ENCODE results near the gene PRKCI.

PRKCI gene

DNA sequence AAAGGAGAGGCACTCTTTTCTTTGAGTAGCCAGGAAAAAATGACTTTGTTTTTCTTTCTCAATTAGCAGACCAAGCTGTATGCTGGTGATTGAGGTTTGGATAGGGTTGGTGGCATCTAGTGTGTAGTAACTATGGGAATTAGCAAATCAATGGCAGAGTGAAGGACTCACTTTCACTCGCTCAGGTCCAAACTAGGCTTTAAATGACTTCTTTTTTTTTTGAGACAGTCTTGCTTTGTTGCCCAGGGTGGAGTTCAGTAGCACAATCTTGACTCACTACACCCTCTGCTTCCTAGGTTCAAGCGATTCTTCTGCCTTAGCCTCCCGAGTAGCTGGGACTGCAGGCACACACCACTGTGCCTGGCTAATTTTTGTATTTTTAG, 35.9 kb downstream of the PRKCI start:
- Histone ChIP-seq H3K4me1 (ENCODE audit: control insufficient read depth, insufficient read depth, low read length) (no peaks in the 10 kb centered on the region), H3K9me3 (ENCODE audit: control insufficient read depth, insufficient read depth, low read depth, low read length) (no peaks in the 10 kb centered on the region), H3K4me3 (ENCODE audit: low read depth, low read length) (no peak overlapping the region), H3K27ac (ENCODE audit: extremely low read depth, low read depth, low read length) (no peak overlapping the region), H3K36me3 (ENCODE audit: control insufficient read depth in 2 of 2, insufficient read depth in 1 of 2, low read length in 2 of 2) (peaks cover 4 to 11% of the 10 kb centered on the region in 2 experiments; a peak in 2 of 3 replicates)
- ChIA-PET CTCF (no interaction called here), POLR2A (no interaction called here)
- TF ChIP-seq HOXD13 (CRISPR knock-in tag; IDR thresholded peaks at IDR 0.05; ENCODE audit: borderline replicate concordance) (no peak), ZNF121 (tag by site-specific recombination; IDR thresholded peaks at IDR 0.05) (no peak), EGR2 (tag by site-specific recombination; IDR thresholded peaks at IDR 0.05; ENCODE audit: low read depth) (no peak), REPIN1 (tag by site-specific recombination; IDR thresholded peaks at IDR 0.05; ENCODE audit: low read depth) (no peak), YY1 (tag by site-specific recombination; IDR thresholded peaks at IDR 0.05) (no peak), ZNF341 (tag by site-specific recombination; IDR thresholded peaks at IDR 0.05; ENCODE audit: low read depth) (no peak), ZNF548 (tag by site-specific recombination; IDR thresholded peaks at IDR 0.05) (no peak), ZNF112 (tag by site-specific recombination; IDR thresholded peaks at IDR 0.05) (no peak), ZFP69B (tag by site-specific recombination; IDR thresholded peaks at IDR 0.05) (no peak), ZNF433 (tag by site-specific recombination; IDR thresholded peaks at IDR 0.05; ENCODE audit: low read depth) (no peak), OVOL3 (tag by site-specific recombination; IDR thresholded peaks at IDR 0.05) (no peak), ZNF211 (tag by site-specific recombination; IDR thresholded peaks at IDR 0.05; ENCODE audit: low read depth) (no peak), RBAK (tag by site-specific recombination; IDR thresholded peaks at IDR 0.05) (no peak), TCF7L2 (IDR thresholded peaks at IDR 0.05; ENCODE audit: borderline replicate concordance, low read depth, low read length) (no peak), SCRT2 (tag by site-specific recombination; IDR thresholded peaks at IDR 0.05) (no peak), KLF1 (tag by site-specific recombination; IDR thresholded peaks at IDR 0.05) (no peak)
- TF ChIP-seq, protein P1, sequence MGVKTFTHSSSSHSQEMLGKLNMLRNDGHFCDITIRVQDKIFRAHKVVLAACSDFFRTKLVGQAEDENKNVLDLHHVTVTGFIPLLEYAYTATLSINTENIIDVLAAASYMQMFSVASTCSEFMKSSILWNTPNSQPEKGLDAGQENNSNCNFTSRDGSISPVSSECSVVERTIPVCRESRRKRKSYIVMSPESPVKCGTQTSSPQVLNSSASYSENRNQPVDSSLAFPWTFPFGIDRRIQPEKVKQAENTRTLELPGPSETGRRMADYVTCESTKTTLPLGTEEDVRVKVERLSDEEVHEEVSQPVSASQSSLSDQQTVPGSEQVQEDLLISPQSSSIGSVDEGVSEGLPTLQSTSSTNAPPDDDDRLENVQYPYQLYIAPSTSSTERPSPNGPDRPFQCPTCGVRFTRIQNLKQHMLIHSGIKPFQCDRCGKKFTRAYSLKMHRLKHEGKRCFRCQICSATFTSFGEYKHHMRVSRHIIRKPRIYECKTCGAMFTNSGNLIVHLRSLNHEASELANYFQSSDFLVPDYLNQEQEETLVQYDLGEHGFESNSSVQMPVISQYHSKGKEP (tag by site-specific recombination; IDR thresholded peaks at IDR 0.05), result no peak
- TF ChIP-seq, protein P2, sequence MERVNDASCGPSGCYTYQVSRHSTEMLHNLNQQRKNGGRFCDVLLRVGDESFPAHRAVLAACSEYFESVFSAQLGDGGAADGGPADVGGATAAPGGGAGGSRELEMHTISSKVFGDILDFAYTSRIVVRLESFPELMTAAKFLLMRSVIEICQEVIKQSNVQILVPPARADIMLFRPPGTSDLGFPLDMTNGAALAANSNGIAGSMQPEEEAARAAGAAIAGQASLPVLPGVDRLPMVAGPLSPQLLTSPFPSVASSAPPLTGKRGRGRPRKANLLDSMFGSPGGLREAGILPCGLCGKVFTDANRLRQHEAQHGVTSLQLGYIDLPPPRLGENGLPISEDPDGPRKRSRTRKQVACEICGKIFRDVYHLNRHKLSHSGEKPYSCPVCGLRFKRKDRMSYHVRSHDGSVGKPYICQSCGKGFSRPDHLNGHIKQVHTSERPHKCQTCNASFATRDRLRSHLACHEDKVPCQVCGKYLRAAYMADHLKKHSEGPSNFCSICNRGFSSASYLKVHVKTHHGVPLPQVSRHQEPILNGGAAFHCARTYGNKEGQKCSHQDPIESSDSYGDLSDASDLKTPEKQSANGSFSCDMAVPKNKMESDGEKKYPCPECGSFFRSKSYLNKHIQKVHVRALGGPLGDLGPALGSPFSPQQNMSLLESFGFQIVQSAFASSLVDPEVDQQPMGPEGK (tag by site-specific recombination; IDR thresholded peaks at IDR 0.05), result no peak
- TF ChIP-seq, protein P3, sequence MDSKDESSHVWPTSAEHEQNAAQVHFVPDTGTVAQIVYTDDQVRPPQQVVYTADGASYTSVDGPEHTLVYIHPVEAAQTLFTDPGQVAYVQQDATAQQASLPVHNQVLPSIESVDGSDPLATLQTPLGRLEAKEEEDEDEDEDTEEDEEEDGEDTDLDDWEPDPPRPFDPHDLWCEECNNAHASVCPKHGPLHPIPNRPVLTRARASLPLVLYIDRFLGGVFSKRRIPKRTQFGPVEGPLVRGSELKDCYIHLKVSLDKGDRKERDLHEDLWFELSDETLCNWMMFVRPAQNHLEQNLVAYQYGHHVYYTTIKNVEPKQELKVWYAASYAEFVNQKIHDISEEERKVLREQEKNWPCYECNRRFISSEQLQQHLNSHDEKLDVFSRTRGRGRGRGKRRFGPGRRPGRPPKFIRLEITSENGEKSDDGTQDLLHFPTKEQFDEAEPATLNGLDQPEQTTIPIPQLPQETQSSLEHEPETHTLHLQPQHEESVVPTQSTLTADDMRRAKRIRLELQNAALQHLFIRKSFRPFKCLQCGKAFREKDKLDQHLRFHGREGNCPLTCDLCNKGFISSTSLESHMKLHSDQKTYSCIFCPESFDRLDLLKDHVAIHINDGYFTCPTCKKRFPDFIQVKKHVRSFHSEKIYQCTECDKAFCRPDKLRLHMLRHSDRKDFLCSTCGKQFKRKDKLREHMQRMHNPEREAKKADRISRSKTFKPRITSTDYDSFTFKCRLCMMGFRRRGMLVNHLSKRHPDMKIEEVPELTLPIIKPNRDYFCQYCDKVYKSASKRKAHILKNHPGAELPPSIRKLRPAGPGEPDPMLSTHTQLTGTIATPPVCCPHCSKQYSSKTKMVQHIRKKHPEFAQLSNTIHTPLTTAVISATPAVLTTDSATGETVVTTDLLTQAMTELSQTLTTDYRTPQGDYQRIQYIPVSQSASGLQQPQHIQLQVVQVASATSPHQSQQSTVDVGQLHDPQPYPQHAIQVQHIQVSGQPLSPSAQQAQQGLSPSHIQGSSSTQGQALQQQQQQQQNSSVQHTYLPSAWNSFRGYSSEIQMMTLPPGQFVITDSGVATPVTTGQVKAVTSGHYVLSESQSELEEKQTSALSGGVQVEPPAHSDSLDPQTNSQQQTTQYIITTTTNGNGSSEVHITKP (tag by site-specific recombination; IDR thresholded peaks at IDR 0.05), result no peak

DNA sequence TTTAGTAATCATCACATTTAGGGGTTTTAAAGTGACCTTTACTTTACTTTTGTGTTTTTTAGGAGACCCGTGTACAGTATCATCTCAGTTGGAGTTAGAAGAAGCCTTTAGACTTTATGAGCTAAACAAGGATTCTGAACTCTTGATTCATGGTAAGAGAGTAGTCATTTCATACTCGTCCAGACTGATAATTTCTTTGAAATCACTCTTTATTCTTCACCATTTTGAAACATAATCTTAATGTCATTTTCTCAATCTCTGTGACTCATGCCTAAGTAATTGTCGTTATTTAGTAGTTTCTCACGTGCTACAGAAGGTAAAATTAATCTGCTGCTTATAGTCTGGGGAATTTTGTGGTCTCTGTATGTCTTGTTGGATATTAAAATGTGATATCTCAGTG, 37.7 kb downstream of the PRKCI start:
- CTCF ChIA-PET, result no interaction called here
- no peak overlapping the region for H3K27ac ChIP-seq (ENCODE audit: extremely low read depth, low read depth, low read length)
- H3K4me3 ChIP-seq (ENCODE audit: low read depth, low read length), result no peak overlapping the region
- POLR2A ChIA-PET, result no interaction called here
- H3K36me3 ChIP-seq (ENCODE audit: control insufficient read depth in 2 of 2, insufficient read depth in 1 of 2, low read length in 2 of 2), result peaks cover 4 to 28% of the 10 kb centered on the region in 2 experiments; a peak in 2 of 3 replicates
- H3K4me1 ChIP-seq (ENCODE audit: control insufficient read depth, insufficient read depth, low read length), result no peaks in the 10 kb centered on the region
- no peaks in the 10 kb centered on the region for H3K9me3 ChIP-seq (ENCODE audit: control insufficient read depth, insufficient read depth, low read depth, low read length)
- TF ChIP-seq ZNF174 (tag by site-specific recombination; IDR thresholded peaks at IDR 0.05) (no peak), MZF1 (tag by site-specific recombination; IDR thresholded peaks at IDR 0.05; ENCODE audit: borderline replicate concordance) (no peak), ZNF423 (tag by site-specific recombination; IDR thresholded peaks at IDR 0.05) (no peak), ZBTB48 (tag by site-specific recombination; IDR thresholded peaks at IDR 0.05) (no peak), KLF9 (tag by site-specific recombination; IDR thresholded peaks at IDR 0.05; ENCODE audit: low read depth) (no peak)

Data from HEK293 (cell line).